HL-60 (cell line): ENCODE measurements around the gene SNRNP70.

Experiments
- GABPA ChIP-seq: IDR thresholded peaks from 2 replicates; pipeline ENCODE4 v1.6.1; 2012; ENCODE audit warnings: low read depth
- POLR2AphosphoS5 ChIP-seq: IDR thresholded peaks from 2 replicates; pipeline ENCODE4 v1.6.1; 2012; ENCODE audit warnings: low read depth
- SPI1 ChIP-seq: IDR thresholded peaks from 2 replicates; pipeline ENCODE4 v1.6.1; 2012; ENCODE audit warnings: low read depth, mild to moderate bottlenecking, borderline replicate concordance
- TF ChIP-seq, protein P1 (sequence below): IDR thresholded peaks from one replicate; pipeline ENCODE4 v1.5.1; 2011; ENCODE audit warnings: low read length, control low read depth, inconsistent platforms; ENCODE audit not compliant: insufficient read depth
- TF ChIP-seq, protein P2 (sequence below): IDR thresholded peaks from 2 replicates; pipeline ENCODE4 v1.6.1; 2012; ENCODE audit warnings: low read depth; ENCODE audit not compliant: insufficient replicate concordance

DNA sequence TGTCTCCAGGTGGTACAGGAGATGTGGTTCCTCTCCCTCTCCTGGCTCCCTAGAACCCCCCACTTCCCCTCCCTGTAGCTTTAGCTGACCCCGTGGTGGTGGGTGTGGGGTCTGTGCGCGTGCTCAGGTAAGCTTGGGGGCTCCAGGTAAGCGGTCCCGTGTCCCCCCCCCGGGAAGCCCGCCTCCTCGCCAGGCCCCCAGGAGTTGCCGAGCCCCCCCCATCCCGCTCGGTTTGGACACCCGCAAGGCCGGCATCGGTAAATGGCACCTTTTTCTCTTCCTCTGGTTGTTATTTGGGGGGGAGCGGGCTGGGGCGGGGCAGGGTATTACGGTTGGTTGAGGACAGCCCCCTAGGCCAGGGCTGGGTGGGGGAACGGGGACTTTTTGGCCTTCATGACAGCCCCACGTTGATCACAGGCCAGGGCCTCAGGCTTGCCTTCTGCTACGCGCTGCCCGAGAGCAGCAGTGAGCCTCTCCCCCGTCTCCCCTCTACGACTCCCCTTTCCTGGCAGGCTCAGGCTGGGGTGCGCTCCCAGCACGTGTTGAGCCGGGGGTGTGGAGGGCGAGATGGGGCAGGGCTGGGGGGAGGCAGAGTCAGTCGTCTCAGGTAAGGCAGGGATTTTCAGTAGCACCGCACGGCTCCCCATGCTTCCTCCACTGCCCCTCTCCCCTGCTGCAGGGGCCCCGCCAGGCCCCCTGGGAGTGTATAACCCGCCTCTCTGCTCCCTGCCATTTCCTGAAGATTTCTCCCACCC, 18.3 kb downstream of the SNRNP70 start:
- TF ChIP-seq, protein P1, sequence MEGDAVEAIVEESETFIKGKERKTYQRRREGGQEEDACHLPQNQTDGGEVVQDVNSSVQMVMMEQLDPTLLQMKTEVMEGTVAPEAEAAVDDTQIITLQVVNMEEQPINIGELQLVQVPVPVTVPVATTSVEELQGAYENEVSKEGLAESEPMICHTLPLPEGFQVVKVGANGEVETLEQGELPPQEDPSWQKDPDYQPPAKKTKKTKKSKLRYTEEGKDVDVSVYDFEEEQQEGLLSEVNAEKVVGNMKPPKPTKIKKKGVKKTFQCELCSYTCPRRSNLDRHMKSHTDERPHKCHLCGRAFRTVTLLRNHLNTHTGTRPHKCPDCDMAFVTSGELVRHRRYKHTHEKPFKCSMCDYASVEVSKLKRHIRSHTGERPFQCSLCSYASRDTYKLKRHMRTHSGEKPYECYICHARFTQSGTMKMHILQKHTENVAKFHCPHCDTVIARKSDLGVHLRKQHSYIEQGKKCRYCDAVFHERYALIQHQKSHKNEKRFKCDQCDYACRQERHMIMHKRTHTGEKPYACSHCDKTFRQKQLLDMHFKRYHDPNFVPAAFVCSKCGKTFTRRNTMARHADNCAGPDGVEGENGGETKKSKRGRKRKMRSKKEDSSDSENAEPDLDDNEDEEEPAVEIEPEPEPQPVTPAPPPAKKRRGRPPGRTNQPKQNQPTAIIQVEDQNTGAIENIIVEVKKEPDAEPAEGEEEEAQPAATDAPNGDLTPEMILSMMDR = no peak
- TF ChIP-seq POLR2AphosphoS5 (no peak), GABPA (no peak), SPI1 (no peak)
- TF ChIP-seq, protein P2, sequence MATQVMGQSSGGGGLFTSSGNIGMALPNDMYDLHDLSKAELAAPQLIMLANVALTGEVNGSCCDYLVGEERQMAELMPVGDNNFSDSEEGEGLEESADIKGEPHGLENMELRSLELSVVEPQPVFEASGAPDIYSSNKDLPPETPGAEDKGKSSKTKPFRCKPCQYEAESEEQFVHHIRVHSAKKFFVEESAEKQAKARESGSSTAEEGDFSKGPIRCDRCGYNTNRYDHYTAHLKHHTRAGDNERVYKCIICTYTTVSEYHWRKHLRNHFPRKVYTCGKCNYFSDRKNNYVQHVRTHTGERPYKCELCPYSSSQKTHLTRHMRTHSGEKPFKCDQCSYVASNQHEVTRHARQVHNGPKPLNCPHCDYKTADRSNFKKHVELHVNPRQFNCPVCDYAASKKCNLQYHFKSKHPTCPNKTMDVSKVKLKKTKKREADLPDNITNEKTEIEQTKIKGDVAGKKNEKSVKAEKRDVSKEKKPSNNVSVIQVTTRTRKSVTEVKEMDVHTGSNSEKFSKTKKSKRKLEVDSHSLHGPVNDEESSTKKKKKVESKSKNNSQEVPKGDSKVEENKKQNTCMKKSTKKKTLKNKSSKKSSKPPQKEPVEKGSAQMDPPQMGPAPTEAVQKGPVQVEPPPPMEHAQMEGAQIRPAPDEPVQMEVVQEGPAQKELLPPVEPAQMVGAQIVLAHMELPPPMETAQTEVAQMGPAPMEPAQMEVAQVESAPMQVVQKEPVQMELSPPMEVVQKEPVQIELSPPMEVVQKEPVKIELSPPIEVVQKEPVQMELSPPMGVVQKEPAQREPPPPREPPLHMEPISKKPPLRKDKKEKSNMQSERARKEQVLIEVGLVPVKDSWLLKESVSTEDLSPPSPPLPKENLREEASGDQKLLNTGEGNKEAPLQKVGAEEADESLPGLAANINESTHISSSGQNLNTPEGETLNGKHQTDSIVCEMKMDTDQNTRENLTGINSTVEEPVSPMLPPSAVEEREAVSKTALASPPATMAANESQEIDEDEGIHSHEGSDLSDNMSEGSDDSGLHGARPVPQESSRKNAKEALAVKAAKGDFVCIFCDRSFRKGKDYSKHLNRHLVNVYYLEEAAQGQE = no peak
